GM12864 (cell line): ENCODE results near the gene GRAP2.
"Not testable (repeated sequence)": the region's sequence is repeated elsewhere in the genome, so short reads cannot be mapped to it uniquely, and the experiment has no call there.

ENCODE experiments used
- DNase-seq: peaks from one replicate; pipeline ENCODE4 v3.0.0-alpha.2; 2011; ENCODE audit warnings: low read depth
- H3K4me3 ChIP-seq: 2 replicates; pipeline ENCODE4 v1.5.1; 2011; ENCODE audit warnings: mild to moderate bottlenecking, low read depth, low read length, control low read depth
- TF ChIP-seq, protein P1 (sequence below): IDR thresholded peaks from 2 replicates; pipeline ENCODE4 v1.5.1; 2011; ENCODE audit warnings: low read depth, mild to moderate bottlenecking, moderate library complexity, low read length, control low read depth, inconsistent platforms; ENCODE audit errors: missing control alignments

Gene GRAP2

DNA sequence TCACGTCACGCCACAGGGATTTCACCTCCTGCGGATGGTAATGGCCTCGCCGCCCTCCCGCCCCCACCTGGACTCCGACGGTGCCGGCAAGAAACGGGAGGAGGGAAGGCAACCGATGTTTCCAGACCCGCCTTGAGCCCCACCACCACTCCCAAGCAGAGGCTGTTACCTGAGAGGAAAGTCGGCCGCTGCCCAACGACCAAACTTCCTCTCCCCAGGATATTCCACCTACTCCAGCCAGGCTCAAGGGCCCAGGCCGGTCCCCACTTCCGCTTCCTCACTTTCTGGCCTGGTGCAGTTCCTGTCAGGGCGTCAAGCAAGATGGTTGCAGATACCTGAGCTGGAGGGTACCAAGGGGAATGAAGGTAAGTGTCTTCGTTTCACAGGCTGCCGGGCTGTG is 7.4 kb upstream of the GRAP2 start, which contains the start of gene ENTHD1:
Gene ENTHD1, minus strand, starts transcription at position 235 of the 400 bp plus-strand sequence. CDS start 6,012 bp downstream, outside the sequence.
- no peak within 1 kb of the TSS for H3K4me3 ChIP-seq
- DNase-seq = no peak
- TF ChIP-seq, protein P1, sequence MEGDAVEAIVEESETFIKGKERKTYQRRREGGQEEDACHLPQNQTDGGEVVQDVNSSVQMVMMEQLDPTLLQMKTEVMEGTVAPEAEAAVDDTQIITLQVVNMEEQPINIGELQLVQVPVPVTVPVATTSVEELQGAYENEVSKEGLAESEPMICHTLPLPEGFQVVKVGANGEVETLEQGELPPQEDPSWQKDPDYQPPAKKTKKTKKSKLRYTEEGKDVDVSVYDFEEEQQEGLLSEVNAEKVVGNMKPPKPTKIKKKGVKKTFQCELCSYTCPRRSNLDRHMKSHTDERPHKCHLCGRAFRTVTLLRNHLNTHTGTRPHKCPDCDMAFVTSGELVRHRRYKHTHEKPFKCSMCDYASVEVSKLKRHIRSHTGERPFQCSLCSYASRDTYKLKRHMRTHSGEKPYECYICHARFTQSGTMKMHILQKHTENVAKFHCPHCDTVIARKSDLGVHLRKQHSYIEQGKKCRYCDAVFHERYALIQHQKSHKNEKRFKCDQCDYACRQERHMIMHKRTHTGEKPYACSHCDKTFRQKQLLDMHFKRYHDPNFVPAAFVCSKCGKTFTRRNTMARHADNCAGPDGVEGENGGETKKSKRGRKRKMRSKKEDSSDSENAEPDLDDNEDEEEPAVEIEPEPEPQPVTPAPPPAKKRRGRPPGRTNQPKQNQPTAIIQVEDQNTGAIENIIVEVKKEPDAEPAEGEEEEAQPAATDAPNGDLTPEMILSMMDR = no peak

DNA sequence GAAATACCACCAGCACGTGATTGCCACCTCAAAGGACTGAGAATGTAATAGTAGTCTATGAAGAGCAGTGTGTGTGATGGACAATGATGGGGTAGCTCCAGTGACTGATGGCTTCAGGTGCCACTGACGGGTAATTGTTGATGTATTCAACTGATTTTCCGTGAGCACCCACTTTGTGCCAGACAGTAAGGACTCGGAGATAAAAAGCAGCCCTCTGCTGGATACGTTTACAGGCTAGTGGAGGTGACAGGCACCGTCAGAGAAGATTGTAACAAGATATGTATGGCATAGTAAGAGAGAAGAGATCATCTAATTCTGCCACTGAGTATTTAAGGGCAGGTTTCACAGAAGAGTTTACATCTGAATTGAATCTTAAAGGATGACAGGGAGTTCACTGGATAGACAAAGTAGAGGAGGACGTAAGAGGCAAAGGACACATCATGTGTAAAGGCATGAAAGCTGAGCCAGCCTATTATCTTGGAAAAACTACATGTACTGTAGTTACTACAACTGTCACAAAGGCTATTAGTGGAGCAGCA is 6.3 kb upstream of the GRAP2 start:
- no peak for DNase-seq
- TF ChIP-seq, protein P1 = no peak
- H3K4me3 ChIP-seq = no peak overlapping the region

DNA sequence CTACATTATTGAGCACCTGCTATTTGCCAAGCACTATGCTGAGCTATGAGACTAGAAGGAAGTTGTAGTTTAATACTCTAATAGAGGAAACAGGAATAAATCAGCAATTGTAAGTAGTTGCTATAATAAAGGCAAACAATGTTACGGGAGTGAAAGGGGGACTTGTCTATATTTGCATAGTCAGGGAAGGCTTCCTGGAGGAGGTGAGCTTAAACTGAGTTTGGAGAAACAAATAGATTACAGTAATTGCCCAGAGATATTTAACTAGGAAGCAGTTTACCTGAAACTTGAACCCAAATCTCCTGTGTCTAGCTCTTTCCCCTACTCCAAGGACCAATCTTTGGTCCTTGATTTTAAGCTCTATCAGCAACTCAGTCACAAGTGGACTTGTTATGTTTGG is 5.2 kb upstream of the GRAP2 start:
- DNase-seq = no peak
- TF ChIP-seq, protein P1 = no peak
- H3K4me3 ChIP-seq = no peak overlapping the region

DNA sequence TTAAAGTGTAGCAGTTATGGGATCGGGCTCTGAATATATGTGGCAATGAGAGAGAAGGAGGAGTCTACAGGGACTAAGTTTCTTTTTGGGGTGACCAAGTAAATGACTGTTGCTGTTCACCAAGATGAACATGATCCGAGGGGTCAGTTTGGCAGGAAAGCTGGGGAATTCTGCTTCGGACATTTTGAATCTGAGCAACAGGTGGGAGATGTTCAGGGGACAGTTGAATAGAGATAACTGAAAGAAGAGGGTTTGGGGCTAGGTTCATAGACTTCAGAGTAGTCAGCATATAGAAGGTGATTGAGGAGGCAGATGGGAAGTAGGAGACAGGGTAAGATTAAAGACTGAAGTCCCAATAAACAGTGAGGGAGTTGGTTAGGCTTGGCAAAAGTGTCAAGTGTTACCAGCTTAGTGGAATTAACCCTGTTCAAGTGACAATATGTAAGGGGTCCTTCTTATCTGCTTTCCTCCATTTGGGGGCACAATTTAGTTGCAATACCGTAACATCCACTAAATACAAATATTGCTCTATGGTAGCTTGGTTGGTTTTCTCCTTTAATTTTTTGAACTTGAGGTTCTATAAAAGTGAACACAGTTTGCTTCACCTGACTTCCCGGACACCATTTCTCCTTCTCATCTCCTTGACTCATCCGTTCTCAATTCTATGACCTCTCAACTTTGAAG is 4.4 kb upstream of the GRAP2 start:
- no peak overlapping the region for H3K4me3 ChIP-seq
- TF ChIP-seq, protein P1 = no peak
- no peak for DNase-seq

DNA sequence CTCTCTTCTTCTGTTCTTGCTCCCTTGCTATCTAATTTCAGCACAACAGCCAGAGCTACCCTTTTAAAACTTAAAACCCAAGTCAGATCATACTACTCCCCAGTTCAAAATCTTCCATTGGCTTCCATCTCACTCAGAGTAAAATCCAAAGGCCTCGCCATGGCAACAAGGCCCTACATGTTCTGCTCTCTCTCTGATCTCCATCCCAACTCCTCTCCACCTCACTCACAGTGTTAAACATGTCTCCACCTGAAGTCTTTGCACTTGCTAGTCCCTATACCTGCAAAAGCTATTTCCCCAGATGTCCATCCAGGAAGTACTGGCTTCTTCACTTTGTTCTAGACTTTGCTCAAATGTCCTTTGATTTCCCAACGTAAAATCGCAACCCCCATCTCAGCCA is 3.0 kb upstream of the GRAP2 start:
- TF ChIP-seq, protein P1 = no peak
- DNase-seq = no peak
- no peak overlapping the region for H3K4me3 ChIP-seq

DNA sequence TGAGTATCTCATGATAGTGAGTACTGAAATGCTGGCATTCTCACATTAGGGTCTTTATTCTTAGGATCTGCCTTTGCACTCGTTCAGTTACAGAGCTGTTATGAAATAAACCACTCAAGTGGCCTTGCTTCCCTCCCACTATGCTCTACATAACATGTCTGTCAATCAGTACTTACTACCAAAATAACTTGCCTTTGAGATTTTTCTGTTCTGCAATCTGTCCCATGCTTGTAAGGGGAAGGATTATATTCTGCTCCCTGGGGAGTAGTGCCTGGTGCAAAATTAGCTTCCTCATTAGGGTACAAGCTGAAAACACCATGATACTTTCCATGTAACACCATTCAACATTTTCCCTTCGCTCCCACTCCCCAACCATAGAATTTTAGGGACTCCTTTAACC is 1.9 kb upstream of the GRAP2 start:
- TF ChIP-seq, protein P1 = no peak
- no peak overlapping the region; the same call in 1 of the 2 replicates for H3K4me3 ChIP-seq
- DNase-seq = peak; percentile 79

DNA sequence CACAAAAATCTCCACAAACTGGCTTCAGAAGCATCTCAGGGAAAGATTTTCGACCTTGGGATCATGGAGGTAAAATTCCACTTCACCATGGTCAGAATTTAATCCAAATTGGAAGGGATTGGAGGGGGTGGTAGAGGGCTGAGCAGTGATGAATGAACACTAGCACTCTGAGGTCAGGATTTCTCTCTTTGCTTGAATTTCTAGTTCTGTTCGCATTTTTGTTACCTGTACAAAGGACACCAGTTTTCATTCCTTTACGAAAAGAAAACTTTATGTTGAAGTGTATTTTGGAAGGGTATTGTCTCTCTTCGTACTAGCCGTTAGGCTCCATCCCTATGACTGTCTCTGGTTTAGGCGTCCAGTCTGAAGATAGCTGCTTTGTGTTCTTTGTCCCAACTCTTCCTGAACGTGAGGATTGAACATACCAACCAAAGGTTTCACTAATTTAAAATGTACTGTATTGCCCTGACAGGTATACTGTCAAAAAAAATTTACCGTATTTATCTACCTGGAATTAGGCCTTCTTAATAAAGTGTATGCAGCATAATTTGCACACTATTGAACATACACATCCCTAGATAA is 772 bp downstream of the GRAP2 start:
- TF ChIP-seq, protein P1 = no peak
- H3K4me3 ChIP-seq = peak overlapping the region; percentile 52
- DNase-seq = no peak

DNA sequence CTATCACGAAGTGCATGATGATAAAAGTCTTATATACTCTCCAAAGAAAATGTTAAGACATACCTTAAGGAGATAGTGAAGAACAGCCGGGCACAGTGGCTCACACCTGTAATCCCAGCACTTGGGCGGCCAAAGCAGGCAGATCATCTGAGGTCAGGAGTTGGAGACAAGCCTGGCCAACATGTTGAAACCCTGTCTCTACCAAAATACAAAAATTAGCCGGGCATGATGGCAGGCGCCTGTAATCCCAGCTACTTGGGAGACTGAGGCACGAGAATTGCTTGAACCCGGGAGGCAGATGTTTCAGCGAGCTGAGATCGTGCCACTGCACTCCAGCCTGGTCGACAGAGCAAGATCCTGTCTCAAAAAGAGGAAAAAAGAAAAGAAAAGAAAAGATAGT is 3.1 kb downstream of the GRAP2 start:
- not testable (repeated sequence) for H3K4me3 ChIP-seq, DNase-seq
